CD4-positive, alpha-beta T cell treated with Interleukin-17A for 4 hours (primary cell): ENCODE measurements around the gene ZCCHC24.
A peak's percentile ranks its signal among the peaks of the same experiment; 100 is the strongest.

Experiments used
- DNase-seq: peaks from one replicate; pipeline ENCODE4 v3.0.0-alpha.2; 2020; ENCODE audit warnings: mixed read lengths

Gene ZCCHC24

DNA sequence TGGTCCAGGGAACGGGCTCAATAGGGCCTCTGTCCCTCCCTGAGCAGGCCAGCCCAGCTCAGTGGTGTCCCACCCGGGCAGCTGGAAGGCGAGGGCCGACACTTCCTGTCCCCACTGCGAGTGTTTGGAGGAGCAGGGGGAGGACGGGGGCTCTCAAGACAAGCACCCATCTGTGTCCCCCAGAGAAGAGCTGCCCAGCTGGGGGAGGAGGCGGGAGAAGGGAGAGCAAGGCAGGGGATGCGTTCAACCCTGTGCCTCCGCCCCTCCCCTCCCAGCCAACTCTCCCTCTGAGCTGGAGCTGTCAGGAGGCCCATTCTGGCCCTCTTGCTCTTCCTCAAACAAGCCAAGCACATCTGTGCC, 35.7 kb downstream of the ZCCHC24 start:
- no peak for DNase-seq

DNA sequence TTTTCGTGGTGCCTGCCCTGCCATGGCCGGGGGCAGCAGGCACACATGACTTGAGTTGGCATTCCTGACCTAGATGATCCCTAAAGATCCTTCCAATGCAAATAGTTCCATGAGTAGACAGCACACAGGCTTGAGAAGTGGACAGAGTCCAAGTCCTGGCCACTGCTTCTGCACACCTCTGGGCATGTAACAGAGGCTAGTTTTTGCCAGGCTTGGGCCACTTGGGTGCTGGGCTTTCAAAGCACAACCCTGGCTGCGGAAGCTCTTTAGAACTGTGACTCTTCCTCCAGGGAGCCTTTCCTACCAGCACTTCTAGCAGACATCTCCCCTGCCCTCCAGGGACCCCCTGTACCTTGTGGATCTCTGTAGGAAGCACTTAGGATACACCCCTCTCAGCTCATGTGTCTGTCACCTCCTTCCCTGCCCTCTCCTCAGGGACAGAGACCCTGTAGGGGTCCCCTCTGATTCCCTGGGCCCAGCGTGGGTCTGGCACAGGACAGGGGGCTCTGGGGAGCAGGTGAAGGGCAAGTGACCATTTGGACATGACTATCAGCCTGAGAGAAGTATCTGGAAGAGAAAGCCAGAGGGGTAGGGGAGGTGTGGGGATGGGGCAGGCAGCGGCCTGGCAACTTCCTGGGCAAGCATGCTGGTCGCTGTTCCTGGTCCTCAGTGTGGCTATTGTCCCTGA, 36.2 kb downstream of the ZCCHC24 start:
- DNase-seq: no peak

DNA sequence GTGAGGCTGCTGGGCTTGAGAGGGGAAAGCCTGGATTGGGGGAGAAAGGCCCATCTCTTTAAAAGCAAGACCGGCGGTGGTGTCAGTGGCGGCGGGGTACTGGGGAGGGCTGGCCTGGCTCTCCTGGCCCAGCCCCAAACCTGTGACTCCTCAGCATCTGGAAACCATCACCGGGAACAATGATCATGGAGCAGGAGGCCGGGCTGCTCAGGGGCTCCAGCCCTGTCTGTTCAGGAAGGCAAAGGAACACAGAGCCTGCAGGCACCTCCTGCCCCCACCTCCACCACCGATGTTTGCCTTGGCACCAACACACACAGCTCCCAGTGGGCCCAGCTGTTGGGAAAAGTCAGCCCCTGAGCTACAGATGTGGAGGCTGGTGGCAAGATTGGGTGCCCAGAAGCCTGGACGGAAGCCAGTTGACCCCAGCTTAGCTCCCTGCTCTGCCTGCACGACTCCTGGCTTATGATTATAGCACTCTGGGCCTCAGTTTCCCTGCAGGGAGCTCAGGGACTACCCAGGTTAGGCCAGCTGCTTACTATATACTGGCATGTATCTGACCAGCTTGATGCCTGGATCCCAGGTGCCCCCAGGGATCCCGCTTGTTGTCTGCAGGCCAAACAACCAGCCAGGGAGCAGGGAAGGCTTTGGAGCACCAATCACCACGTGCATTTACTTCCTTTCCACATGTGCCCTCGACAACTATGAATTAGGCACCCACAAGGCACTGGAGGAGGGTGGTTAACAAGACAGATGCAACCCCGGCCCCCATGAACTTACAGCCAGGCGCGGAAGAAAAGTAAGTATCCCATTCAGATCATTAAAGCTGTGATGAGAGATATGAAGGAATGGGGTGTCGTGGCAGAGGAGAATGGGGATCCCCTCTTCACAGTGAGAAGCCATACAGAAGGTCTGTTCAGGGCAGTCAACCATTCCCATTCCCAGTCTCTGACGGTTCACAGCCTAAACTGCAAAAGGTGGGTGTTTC, 37.3 kb downstream of the ZCCHC24 start:
- no peak for DNase-seq

DNA sequence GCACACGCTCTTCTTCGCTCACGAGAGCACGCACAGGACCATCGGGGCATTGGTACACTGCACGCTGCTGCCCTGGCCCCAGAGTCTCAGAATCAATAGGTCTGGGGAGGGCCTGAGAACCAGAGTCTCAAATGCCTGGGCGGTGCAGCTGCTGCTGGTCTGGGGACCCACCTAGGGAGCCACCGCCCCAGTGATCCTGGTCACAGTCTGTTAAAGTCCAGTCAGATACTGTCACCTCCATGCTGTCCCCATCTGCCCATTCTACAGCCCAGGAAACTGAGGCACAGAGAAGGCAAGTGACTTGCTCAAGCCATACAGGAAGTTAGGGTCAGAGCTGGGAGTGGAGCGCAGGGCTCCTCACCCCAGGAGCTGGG, 38.0 kb downstream of the ZCCHC24 start:
- no peak for DNase-seq

DNA sequence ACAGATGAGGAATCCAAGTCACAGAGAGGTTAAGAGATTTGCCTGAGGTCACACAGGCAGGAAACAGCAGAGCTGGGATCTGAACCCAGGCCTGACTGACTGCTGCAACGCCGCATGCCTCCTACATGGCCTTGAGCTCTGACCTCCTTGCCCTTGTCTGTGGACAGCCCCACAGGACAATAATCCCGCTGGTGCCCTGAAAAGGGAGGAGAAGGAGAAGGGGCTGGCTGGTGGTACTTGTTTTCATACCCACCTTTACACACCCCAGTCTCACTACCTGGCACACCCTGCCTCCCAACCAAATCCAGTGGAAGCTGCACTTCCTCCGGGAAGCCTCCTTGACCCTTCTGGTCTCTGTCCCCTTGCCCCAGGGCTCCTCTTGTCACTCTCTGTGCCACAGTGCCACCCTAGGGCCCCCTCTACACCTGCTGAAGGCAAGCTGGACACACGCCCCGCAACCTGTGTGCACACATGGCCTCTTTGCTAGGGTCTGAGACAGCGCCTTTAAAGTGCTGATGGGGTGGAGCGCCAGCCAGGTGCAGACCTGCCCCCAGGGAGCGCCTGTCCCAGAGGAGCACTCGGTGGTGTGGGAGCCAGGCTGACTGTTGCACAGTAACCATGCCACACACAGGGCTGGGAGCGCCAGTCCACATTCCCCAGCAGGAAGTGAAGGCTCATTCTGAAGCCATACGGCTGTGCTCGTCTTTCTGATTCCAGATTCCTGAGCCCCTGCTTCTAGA, 38.6 kb downstream of the ZCCHC24 start:
- DNase-seq: no peak

DNA sequence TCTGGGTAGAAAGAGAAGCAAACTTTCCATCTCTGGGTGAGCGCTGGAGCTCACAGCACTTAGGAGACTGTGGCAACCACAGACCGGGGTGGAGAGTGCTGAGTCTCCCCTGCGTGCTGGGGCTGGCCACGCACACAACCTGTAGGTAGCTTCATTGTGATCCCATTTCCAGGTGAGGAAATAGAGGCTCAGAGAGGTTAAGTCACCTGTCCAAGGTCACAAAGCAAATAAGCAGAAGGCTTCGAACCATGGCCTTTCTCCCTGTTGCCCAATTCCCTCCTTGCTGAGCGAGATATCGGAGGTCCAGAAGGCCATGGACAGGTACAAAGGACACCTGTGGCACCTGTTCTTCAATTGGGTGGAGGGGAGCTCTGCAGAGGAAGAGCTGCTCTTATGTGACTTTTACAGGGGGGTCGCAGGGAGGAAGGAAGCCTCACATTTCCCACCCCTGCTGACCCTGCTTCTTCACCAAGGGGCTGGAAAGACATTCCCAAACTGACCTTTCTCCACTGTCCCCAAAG, 39.4 kb downstream of the ZCCHC24 start:
- DNase-seq: no peak

DNA sequence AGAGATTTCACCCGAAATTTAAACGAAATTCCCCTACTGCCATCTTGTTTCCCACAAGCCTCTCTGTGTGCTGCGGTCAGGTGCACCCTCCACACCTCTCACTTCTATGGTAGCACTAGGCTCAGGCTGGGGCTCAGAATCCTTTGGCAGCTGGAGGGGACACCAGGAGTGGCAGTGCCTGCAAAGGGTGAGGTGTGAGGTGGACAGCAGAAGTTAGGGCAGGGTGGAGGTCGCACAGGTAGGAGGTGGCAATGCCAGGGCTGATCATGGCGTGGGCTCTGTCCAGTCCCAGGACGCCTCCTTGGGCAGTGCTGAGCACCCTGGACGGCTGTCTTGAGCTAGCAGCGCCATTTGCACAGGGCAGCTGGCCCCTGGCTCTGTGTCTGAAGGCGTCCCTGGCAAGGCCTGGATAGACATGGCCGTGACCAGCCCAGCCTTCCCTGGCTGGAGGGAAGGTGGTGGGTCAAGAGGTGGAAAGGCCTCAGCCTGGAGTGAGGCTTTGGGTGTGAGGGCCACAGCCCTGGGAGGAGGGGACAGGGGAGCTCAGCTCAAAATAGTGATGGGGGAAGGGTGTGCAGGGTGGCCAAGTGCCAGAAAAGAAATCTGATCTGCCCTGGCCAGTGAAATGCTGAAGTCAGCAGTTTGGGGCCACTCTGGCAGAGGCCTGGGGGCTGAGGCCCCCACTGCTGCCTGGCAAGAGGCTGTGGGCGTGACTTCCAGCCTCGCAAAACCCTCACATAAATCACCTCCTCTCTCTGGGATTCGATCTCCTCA, 40.0 kb downstream of the ZCCHC24 start:
- no peak for DNase-seq

DNA sequence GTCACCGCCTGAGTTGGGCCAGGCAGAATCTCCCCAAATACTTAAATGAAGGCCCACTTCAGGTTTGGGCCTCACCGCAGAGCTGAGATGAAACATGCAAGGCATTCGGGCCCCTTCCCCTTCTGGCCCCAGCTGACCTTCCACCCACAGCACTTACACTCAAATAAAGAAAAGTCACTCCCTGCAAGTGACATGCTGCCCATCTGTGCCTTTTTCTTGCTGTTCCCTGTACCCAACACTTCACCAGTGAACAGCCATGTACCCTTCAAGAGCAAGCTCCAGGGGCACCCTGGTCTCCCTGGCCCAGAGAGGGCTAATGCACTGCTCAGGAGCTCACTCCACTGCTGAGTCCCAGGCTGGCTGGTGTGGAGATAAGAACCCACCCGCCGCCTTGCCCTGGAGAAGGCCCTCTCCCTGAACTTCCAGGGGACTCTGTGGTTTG, 40.7 kb downstream of the ZCCHC24 start:
- DNase-seq: no peak

DNA sequence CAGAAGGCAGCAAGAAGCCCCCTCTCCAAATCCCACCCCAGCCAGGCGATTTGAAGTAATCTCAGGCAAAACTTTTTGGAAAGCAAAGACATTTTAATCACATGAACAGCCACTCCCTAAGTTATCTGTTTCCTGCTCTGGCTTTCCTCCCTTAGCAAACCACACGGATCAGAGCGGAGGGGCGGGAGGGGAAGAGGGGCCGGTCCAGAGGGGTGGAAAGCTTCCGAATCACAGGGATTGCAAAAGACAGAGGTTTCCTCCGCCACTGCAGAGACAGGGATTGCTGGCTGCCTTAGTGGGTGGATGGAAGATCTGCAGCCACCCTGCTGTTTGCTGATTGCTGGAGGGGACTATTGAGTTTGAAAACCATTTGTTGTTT, 41.2 kb downstream of the ZCCHC24 start:
- DNase-seq: no peak

DNA sequence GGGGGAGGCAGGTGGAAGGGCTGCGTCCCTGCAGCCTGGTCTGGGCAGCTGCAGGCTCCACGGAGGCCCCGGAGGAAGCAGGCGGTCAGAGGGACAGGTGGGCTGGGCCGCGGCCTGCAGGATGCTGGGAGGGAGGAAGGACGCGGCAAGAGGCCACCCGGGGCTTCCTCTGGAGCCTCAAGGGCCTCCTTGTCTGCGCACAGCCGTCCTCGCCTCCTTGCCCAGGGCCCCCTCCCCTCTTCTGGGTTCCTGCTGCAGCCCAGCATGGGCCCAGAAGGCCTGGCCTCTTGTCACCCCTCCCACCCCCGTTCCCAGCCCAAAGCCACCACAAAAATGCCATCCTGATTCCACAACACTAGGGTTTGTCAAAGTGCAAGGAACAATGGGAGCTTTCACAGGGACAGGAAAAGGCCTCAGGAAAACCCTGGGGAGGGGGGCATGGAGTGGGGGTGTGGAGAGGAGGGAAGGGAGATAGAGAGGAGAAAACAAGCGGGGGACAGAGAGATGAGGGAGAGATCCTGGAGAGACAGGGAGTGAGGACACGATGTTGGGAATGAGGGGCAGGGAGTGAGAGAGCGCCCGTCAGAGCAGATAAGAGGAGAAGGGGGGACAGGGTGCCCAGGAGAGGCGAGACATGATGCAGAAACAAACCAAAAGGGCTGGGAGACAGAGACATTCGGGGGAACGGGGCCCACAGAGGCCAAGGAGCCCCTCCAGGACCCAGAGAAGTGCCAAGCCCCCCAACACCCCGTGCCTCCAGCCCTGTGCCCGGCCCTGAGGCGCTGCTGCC, 41.8 kb downstream of the ZCCHC24 start:
- no peak for DNase-seq

DNA sequence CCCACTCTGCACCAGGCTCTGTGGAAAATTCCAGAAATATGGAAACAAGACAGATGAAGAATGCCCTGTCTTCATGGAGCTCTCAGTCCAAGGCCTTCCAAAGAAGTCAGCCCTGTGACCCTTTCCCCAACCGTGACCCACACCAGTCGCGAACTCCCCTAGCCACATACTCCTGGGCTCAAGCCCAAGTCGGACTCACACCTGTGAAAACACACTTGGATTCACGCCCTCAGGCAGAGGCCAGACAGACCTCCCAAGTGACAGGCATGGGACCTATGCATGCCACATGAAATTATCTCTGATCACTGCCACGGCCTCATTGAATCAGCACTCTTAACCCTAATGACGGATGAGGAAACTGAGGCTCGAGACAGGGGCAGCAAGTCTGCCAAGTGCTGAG, 42.5 kb downstream of the ZCCHC24 start:
- DNase-seq: no peak

DNA sequence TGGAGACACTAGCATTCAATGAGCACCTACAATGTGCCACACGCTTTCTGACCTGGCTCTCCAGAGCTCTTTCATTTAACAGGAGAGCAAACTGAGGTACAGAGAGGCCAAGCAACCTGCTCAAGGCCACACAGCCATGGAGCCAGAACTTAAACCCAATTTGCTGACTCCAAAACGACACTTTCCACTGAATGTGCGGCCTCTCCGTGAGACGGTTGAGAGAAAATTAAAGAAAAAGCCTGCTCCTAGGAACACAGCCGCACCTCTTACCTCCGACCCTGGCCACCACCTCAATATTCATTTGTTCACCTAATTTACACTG, 42.8 kb downstream of the ZCCHC24 start:
- no peak for DNase-seq

DNA sequence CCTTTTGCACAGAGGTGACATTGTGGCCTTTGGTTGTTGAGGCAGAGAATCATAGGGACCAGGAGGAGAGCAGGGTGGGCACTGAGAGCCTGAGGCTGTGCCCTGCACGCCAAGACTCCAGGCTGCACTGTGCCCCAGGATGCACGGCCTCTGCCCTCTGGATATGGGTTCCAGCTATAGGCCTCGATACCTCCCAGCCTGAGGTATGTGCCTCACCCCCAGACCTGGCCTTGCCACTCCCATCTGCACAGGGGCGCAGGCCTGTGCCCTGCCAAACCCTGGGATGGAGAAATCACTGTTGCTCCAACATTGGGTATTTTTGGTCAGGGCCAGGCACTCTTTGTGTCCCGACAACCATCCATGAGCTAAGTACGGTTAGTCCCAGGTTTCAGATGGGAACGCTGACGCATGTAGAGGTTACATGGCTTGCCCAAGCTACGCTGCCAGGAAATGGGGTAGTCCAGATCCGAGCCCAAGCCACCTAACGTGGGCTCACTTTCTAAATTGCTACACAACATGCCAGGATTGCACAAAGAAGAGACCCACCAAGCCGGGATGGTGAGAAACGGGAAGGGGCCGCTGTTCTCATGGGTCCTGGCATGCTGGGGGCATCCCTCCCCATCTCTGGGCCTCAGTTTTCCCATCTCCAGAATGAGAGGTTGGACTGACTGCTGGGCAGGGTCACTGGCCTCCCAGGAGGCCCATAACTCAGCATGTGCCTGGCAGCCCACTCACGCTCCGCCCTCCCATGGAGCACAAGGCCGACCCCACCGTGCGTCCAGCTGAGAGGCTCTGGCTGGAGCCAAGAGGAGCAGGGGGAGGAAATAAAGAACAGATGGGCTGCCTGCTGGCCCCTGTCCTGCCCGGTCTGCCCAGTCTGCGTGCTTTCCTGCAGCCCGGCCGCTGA, 44.2 kb downstream of the ZCCHC24 start:
- no peak for DNase-seq

DNA sequence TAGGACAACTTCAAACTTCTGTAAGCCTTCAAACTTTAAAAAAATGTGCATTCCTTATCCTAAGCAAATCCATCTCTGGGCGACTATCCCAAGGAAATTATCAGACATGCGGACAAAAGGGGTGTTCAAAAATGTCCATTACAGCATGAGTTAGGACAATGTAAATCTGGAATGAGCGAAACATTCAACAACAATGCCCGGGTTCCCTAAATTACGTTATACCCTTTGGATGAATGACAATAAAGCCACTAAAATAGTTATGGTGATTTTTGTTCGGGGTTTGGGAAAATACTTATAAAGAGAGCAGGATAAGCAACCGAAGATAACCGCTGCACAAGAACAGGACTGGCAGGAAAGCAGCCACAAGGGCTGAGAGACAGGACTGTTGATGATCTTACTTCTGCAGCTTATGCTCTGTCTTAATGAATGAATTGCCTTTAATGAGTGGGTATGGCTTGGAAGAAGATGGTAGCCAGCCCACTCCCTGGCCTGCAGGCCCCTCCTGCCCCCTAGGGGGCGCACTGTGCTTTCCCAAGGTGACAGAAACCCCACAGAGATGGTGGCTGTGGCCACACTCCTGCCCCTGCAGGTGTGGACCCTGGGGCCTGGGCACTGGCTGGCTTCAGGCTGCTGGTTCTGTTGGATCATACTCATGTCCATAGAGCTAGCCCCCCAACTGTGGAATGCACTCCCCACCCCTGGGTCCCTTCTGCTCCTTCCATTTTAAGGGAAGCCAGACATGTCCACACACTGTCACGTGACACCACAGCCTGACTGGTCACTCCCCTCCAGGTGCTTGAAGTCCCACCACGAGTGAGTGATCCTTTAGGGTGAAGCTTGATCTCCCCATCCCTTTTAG, 45.0 kb downstream of the ZCCHC24 start:
- DNase-seq: peak; percentile 62

DNA sequence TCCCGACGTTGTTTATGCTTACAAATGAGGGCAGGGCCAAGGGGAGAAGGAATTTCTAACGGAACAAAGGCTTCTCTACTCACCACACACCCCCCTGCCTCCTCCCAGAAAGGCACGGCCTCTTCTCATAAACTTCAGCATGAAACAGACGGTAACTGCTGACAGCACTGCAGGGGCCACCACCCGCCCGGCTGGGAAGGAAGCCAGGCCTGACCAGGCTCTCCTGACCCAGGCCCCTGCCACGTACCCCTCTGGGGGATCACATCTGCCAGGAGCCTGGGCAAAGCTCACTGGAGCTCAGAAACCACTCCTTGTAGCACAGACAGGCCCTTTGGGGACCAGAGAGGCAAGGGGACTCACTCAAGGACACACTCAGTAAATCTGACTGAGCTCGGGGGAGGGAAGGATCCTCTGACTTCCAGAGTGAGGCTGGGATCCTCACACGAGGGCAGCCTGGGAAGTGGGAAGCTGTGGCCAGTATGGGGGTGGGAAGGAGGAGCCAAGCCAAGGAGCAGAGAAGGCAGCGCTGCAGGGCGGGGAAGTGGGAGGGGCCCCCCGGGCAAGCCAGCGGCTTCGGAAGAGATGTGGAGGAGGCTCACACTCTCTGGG, 46.1 kb downstream of the ZCCHC24 start:
- no peak for DNase-seq

DNA sequence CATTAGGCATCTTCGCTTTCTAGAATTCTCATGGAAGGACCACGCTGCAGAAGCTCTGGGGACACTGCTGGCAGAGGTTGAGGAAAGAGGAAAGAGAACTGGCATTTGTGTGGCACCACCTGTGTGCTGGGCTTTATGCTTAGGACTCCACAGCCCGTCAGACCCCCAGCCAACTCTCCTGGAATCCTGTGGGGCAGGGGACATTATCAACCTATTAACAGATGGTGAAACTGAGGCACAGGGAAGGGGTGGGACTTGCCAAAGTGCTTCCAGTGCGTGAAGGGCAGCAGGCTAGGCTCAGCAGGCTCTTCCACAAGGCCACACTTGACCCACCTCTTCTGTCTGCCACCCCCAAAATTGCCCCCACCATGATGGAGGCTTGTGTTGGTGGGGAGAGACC, 46.8 kb downstream of the ZCCHC24 start:
- DNase-seq: no peak

DNA sequence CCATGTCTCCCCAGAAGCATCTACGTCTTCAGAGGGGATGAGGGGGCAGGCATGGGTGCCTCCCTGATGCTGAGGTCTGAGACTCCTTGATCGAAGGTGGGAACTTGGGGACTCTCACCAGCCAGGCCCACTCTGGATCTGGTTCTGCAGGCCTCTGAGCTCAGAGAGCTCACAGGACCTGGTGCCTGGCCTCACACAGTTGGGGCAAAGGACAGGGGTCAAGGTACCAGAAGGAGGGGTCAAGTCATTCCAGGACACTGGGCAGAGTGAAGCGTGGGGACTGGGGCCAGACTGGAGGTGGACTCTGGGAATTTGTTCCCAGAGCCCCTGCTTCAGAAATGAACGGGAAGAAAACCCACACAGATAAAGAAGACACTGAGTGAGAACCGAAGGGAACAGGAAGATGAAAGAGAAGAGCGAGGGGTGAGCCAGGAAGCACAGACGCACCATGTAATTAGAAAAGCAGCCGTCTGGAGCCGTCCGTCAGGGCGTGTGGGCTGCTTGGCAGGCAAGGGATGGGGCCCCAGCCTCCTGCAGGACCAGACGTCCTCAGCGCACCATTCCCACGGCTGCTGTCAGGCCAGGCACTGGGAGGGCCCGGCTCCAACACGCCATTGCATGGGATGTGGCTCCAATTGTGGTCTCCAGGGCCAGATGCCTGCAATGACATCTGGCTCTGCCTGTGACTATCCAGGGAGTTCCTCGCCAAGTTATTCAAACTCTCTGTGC, 47.7 kb downstream of the ZCCHC24 start:
- DNase-seq: no peak

DNA sequence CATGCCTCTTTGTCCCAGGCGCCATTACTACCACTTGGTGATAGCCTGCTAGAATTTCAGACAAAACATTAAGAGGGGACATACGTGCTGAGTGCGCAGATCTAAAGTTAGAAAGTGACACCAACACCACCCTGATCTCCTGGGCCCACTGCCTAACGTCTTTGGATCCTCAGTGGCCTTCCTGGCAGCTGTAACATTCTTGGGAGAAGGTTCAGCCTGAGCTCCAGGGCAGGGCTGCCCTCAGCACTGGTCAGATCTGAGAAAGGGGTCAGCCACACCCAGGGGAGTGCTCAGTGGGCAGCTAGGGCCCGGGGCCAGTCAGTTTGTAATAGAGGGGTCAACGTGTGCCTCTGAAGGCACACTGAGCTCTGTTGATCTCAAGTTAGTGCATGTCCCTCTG, 48.4 kb downstream of the ZCCHC24 start:
- DNase-seq: no peak

DNA sequence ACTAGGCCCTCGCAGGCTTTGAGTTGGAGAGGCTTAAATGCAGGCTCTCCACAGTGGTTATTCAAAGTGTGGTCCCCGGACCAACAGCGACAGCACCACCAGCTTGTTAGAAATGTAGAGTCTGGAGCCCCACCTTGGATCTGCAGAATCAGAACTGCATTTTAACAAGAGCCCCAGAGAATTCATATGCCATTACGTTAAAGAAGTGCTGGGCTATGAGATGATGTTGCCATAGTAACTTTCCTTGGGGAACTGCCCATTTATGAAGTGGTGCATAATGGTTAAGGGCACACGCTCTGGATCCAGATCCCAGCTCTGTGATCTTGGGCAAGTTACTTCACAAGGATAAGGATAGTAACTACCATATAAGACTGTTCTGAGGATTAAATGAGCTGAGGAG, 48.9 kb downstream of the ZCCHC24 start:
- no peak for DNase-seq
